GM12892 (cell line): Measurements from ENCODE around the gene KRTAP4-12.

Source experiments
- POLR2A ChIP-seq: IDR thresholded peaks from 2 replicates; pipeline ENCODE4 v1.6.1; 2011; ENCODE audit warnings: low read depth, low read length, control low read depth
- POLR2AphosphoS5 ChIP-seq: IDR thresholded peaks from 2 replicates; pipeline ENCODE4 v1.6.1; 2011; ENCODE audit warnings: low read depth, low read length, control low read depth

DNA sequence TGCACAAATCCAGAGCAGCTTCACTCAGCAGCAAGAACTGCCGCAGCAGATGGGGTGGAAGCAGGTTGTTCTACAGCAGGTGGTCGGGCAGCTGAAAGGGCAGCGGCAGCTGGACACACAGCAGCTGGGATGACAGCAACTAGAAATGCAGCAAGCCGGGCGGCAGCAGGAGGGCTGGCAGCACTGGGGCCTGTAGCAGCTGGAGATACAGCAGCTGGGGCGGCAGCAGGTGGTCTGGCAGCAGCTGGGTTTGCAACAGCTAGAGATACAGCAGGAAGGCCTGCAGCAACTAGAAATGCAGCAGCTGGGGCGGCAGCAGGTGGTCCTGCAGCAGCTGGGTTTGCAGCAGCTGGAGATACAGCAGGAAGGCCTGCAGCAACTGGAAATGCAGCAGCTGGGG, 43.6 kb upstream of the KRTAP4-12 start:
- TF ChIP-seq POLR2AphosphoS5 (no peak), POLR2A (no peak)
